WTC11 (cell line): ENCODE results near the gene IRF2BP1. TPM values are rescaled to one million over a fixed set of nuclear protein-coding genes. Genes with fewer than 3 reads are reported as not detected.
A peak's percentile ranks its signal among the peaks of the same experiment; 100 is the strongest.

Experiments used
- CREM ChIP-seq: sonication (generic); formaldehyde crosslinking; IDR thresholded peaks from 2 replicates; pipeline ENCODE4 v1.8.1; 2022; ENCODE audit warnings: mild to moderate bottlenecking, missing genetic modification reagents, moderate library complexity
- E2F1 ChIP-seq: sonication (generic); formaldehyde crosslinking; IDR thresholded peaks from 2 replicates; pipeline ENCODE4 v1.8.0; 2022; ENCODE audit warnings: mild to moderate bottlenecking, missing genetic modification reagents
- E2F5 ChIP-seq: sonication (generic); formaldehyde crosslinking; IDR thresholded peaks from 2 replicates; pipeline ENCODE4 v1.8.1; 2022; ENCODE audit warnings: mild to moderate bottlenecking, moderate library complexity, missing genetic modification reagents
- ELF4 ChIP-seq: sonication (generic); formaldehyde crosslinking; IDR thresholded peaks from 2 replicates; pipeline ENCODE4 v1.8.1; 2022; ENCODE audit warnings: low read depth, mild to moderate bottlenecking, moderate library complexity, missing genetic modification reagents
- FOXK1 ChIP-seq: sonication (generic); formaldehyde crosslinking; IDR thresholded peaks from 2 replicates; pipeline ENCODE4 v1.8.0; 2022; ENCODE audit warnings: mild to moderate bottlenecking, moderate library complexity, missing genetic modification reagents
- GABPB1 ChIP-seq: sonication (generic); formaldehyde crosslinking; IDR thresholded peaks from 2 replicates; pipeline ENCODE4 v1.8.1; 2023; ENCODE audit warnings: mild to moderate bottlenecking, missing genetic modification reagents
- GTF2I ChIP-seq: fragments of 250-450 bp; sonication (Bioruptor Pico); conservative IDR thresholded peaks from 2 replicates; pipeline ENCODE4 v1.4.0; 2021; ENCODE audit warnings: mild to moderate bottlenecking
- IRF2 ChIP-seq: sonication (generic); formaldehyde crosslinking; IDR thresholded peaks from 2 replicates; pipeline ENCODE4 v1.8.0; 2022; ENCODE audit warnings: low read depth, missing genetic modification reagents, borderline replicate concordance
- NFATC4 ChIP-seq: fragments of 250-450 bp; sonication (Bioruptor Pico); IDR thresholded peaks from 2 replicates; pipeline ENCODE4 v1.9.0; 2021; ENCODE audit warnings: mild to moderate bottlenecking
- SP1 ChIP-seq: sonication (generic); formaldehyde crosslinking; conservative IDR thresholded peaks from 2 replicates; pipeline ENCODE4 v1.8.1; 2022; ENCODE audit warnings: missing genetic modification reagents
- STAT6 ChIP-seq: sonication (generic); formaldehyde crosslinking; conservative IDR thresholded peaks from 2 replicates; pipeline ENCODE4 v1.8.1; 2023; ENCODE audit warnings: mild to moderate bottlenecking, low read depth, missing genetic modification reagents, moderate library complexity
- TEAD4 ChIP-seq: sonication (generic); formaldehyde crosslinking; IDR thresholded peaks from 2 replicates; pipeline ENCODE4 v1.8.0; 2022; ENCODE audit warnings: mild to moderate bottlenecking, missing genetic modification reagents
- USF1 ChIP-seq: sonication (generic); formaldehyde crosslinking; IDR thresholded peaks from 2 replicates; pipeline ENCODE4 v1.8.0; 2022; ENCODE audit warnings: mild to moderate bottlenecking, missing genetic modification reagents
- USF2 ChIP-seq: sonication (generic); formaldehyde crosslinking; IDR thresholded peaks from 2 replicates; pipeline ENCODE4 v1.8.1; 2023; ENCODE audit warnings: mild to moderate bottlenecking, missing genetic modification reagents, moderate library complexity
- ZBTB21 ChIP-seq: sonication (generic); formaldehyde crosslinking; IDR thresholded peaks from 2 replicates; pipeline ENCODE4 v1.8.1; 2023; ENCODE audit warnings: mild to moderate bottlenecking, missing genetic modification reagents, borderline replicate concordance
- ZNF416 ChIP-seq: fragments of 250-450 bp; sonication (Bioruptor Pico); IDR thresholded peaks from 2 replicates; pipeline ENCODE4 v1.9.0; 2021; ENCODE audit warnings: mild to moderate bottlenecking, inconsistent platforms
- ZNF423 ChIP-seq: fragments of 250-450 bp; sonication (Bioruptor Pico); IDR thresholded peaks from 2 replicates; pipeline ENCODE4 v2.1.2; 2022; ENCODE audit warnings: mild to moderate bottlenecking, moderate library complexity
- ZNF512 ChIP-seq: sonication (generic); formaldehyde crosslinking; IDR thresholded peaks from 2 replicates; pipeline ENCODE4 v1.8.1; 2022; ENCODE audit warnings: missing genetic modification reagents, borderline replicate concordance
- total RNA-seq: library from RNA; stranded (reverse); gene quantifications from 3 replicates; pipeline ENCODE4 v1.2.3, GENCODE V29; 2021
- TF ChIP-seq, protein P1 (sequence below): sonication (generic); formaldehyde crosslinking; IDR thresholded peaks from 2 replicates; pipeline ENCODE4 v1.8.0; 2022; ENCODE audit warnings: mild to moderate bottlenecking, missing genetic modification reagents
- TF ChIP-seq, protein P2 (sequence below): fragments of 250-450 bp; sonication (Bioruptor Pico); IDR thresholded peaks from 2 replicates; pipeline ENCODE4 v1.8.0; 2021; ENCODE audit warnings: mild to moderate bottlenecking
- TF ChIP-seq, protein P3 (sequence below): sonication (generic); formaldehyde crosslinking; IDR thresholded peaks from 2 replicates; pipeline ENCODE4 v1.8.1; 2022; ENCODE audit warnings: mild to moderate bottlenecking, missing genetic modification reagents, moderate library complexity, borderline replicate concordance
- TF ChIP-seq, protein P4 (sequence below): sonication (generic); formaldehyde crosslinking; IDR thresholded peaks from 2 replicates; pipeline ENCODE4 v1.8.0; 2023; ENCODE audit warnings: mild to moderate bottlenecking, missing genetic modification reagents

IRF2BP1 gene
- total RNA-seq, 1 experiment from 2014 or later = 30.3 TPM

- TF ChIP-seq, protein P1, sequence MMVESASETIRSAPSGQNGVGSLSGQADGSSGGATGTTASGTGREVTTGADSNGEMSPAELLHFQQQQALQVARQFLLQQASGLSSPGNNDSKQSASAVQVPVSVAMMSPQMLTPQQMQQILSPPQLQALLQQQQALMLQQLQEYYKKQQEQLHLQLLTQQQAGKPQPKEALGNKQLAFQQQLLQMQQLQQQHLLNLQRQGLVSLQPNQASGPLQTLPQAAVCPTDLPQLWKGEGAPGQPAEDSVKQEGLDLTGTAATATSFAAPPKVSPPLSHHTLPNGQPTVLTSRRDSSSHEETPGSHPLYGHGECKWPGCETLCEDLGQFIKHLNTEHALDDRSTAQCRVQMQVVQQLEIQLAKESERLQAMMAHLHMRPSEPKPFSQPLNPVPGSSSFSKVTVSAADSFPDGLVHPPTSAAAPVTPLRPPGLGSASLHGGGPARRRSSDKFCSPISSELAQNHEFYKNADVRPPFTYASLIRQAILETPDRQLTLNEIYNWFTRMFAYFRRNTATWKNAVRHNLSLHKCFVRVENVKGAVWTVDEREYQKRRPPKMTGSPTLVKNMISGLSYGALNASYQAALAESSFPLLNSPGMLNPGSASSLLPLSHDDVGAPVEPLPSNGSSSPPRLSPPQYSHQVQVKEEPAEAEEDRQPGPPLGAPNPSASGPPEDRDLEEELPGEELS = no peak; the same call in 1 of the 2 replicates
- TF ChIP-seq ZBTB21 (CRISPR knock-in tag) (no peak), SP1 (CRISPR knock-in tag) (peak; percentile 33; the same call in 1 of the 2 replicates), ELF4 (CRISPR knock-in tag) (no peak), FOXK1 (CRISPR knock-in tag) (0 out of 2 replicates have a peak, but pooled peaks have one; percentile 17), GABPB1 (CRISPR knock-in tag) (0 out of 2 replicates have a peak, but pooled peaks have one; percentile 22), USF2 (CRISPR knock-in tag) (no peak), CREM (CRISPR knock-in tag) (no peak), GTF2I (CRISPR knock-in tag) (no peak), E2F1 (CRISPR knock-in tag) (no peak), STAT6 (CRISPR knock-in tag) (no peak), TEAD4 (CRISPR knock-in tag) (no peak), NFATC4 (CRISPR knock-in tag) (no peak), IRF2 (CRISPR knock-in tag) (no peak), ZNF423 (peak; percentile 90), ZNF416 (no peak), ZNF512 (CRISPR knock-in tag) (no peak), E2F5 (CRISPR knock-in tag) (no peak), USF1 (CRISPR knock-in tag) (no peak)
- TF ChIP-seq, protein P2, sequence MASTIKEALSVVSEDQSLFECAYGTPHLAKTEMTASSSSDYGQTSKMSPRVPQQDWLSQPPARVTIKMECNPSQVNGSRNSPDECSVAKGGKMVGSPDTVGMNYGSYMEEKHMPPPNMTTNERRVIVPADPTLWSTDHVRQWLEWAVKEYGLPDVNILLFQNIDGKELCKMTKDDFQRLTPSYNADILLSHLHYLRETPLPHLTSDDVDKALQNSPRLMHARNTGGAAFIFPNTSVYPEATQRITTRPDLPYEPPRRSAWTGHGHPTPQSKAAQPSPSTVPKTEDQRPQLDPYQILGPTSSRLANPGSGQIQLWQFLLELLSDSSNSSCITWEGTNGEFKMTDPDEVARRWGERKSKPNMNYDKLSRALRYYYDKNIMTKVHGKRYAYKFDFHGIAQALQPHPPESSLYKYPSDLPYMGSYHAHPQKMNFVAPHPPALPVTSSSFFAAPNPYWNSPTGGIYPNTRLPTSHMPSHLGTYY (CRISPR knock-in tag) = no peak
- TF ChIP-seq, protein P3, sequence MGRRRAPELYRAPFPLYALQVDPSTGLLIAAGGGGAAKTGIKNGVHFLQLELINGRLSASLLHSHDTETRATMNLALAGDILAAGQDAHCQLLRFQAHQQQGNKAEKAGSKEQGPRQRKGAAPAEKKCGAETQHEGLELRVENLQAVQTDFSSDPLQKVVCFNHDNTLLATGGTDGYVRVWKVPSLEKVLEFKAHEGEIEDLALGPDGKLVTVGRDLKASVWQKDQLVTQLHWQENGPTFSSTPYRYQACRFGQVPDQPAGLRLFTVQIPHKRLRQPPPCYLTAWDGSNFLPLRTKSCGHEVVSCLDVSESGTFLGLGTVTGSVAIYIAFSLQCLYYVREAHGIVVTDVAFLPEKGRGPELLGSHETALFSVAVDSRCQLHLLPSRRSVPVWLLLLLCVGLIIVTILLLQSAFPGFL (CRISPR knock-in tag) = no peak
- TF ChIP-seq, protein P4, sequence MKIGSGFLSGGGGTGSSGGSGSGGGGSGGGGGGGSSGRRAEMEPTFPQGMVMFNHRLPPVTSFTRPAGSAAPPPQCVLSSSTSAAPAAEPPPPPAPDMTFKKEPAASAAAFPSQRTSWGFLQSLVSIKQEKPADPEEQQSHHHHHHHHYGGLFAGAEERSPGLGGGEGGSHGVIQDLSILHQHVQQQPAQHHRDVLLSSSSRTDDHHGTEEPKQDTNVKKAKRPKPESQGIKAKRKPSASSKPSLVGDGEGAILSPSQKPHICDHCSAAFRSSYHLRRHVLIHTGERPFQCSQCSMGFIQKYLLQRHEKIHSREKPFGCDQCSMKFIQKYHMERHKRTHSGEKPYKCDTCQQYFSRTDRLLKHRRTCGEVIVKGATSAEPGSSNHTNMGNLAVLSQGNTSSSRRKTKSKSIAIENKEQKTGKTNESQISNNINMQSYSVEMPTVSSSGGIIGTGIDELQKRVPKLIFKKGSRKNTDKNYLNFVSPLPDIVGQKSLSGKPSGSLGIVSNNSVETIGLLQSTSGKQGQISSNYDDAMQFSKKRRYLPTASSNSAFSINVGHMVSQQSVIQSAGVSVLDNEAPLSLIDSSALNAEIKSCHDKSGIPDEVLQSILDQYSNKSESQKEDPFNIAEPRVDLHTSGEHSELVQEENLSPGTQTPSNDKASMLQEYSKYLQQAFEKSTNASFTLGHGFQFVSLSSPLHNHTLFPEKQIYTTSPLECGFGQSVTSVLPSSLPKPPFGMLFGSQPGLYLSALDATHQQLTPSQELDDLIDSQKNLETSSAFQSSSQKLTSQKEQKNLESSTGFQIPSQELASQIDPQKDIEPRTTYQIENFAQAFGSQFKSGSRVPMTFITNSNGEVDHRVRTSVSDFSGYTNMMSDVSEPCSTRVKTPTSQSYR (CRISPR knock-in tag) = no peak
Observed at GRCh38 chr19:45881909-45882528, 3.9 kb downstream of the IRF2BP1 start (continued).
